HL-60 (cell line): ENCODE results near the gene ACVR1.

ENCODE experiments used
- CTCF ChIP-seq: IDR thresholded peaks from one replicate; pipeline ENCODE4 v1.5.1; 2011; ENCODE audit warnings: low read length, control low read depth, inconsistent platforms; ENCODE audit not compliant: insufficient read depth
- GABPA ChIP-seq: IDR thresholded peaks from 2 replicates; pipeline ENCODE4 v1.6.1; 2012; ENCODE audit warnings: low read depth
- POLR2AphosphoS5 ChIP-seq: IDR thresholded peaks from 2 replicates; pipeline ENCODE4 v1.6.1; 2012; ENCODE audit warnings: low read depth
- REST ChIP-seq: IDR thresholded peaks from 2 replicates; pipeline ENCODE4 v1.6.1; 2012; ENCODE audit warnings: low read depth; ENCODE audit not compliant: insufficient replicate concordance
- SPI1 ChIP-seq: IDR thresholded peaks from 2 replicates; pipeline ENCODE4 v1.6.1; 2012; ENCODE audit warnings: low read depth, mild to moderate bottlenecking, borderline replicate concordance

- TF ChIP-seq CTCF (no peak), POLR2AphosphoS5 (no peak), REST (no peak), GABPA (no peak), SPI1 (no peak)
These were observed 86.9 kb downstream of the ACVR1 start for GRCh38 chr2:157789256-157789655.
